Breast epithelium (tissue), 3 donors: ENCODE data around the gene POLR2E.

Experiments
- POLR2A ChIP-seq: fragments of 450-650 bp; IDR thresholded peaks from one replicate; pipeline ENCODE4 v1.6.1; 2016; ENCODE audit warnings: antibody characterized with exemption, mild to moderate bottlenecking, moderate library complexity
- POLR2AphosphoS5 ChIP-seq, 3 donors: sonication (generic); formaldehyde crosslinking; IDR thresholded peaks; one replicate each; pipeline ENCODE4 v1.6.1; 2017; ENCODE audit warnings: antibody characterized with exemption in 3 of 3
- TF ChIP-seq, protein P1 (sequence below), 3 donors: fragments of 450-650 bp; IDR thresholded peaks; one replicate each; pipeline ENCODE4 v1.5.1; 2016 to 2017; ENCODE audit warnings: antibody characterized with exemption in 3 of 3, mild to moderate bottlenecking in 3 of 3, moderate library complexity in 3 of 3

DNA sequence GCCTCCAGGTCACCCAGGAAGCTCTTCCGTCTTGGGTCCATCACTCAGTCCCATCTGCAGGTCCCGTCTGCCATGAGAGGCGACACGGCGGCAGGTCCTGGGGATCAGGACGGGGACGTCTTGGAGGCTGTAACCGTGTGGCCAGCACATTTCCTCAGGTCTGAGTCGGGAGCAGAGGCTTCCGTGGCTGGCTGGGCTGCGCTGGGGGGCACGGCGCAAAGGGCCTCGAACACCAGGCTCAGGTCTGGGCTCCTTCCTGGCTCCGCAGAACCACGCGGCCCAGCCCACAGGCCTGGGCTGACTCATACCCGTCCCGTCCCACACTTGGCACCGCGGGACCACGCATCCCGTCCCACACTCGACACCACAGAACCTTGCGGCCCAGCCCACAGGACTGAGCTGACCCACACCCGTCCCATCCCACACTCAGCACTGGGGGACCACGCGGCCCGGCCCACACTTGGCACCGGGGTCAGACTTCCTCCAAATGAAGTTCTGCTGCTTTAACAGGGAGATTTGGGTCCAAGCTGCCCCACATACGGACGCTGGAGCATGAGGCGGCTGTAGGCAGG lies 48.7 kb upstream of the POLR2E start:
- TF ChIP-seq POLR2AphosphoS5 (IDR thresholded peaks at IDR 0.05), result no peak
- TF ChIP-seq, protein P1, sequence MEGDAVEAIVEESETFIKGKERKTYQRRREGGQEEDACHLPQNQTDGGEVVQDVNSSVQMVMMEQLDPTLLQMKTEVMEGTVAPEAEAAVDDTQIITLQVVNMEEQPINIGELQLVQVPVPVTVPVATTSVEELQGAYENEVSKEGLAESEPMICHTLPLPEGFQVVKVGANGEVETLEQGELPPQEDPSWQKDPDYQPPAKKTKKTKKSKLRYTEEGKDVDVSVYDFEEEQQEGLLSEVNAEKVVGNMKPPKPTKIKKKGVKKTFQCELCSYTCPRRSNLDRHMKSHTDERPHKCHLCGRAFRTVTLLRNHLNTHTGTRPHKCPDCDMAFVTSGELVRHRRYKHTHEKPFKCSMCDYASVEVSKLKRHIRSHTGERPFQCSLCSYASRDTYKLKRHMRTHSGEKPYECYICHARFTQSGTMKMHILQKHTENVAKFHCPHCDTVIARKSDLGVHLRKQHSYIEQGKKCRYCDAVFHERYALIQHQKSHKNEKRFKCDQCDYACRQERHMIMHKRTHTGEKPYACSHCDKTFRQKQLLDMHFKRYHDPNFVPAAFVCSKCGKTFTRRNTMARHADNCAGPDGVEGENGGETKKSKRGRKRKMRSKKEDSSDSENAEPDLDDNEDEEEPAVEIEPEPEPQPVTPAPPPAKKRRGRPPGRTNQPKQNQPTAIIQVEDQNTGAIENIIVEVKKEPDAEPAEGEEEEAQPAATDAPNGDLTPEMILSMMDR (IDR thresholded peaks at IDR 0.05), result no peak
- TF ChIP-seq POLR2A, result no peak
